MM.1S (cell line): Measurements from ENCODE around the gene GSE1.

ENCODE experiments used
- CTCF ChIP-seq: fragments of 300-600 bp; sonication (generic); IDR thresholded peaks from 2 replicates; pipeline ENCODE4 v1.5.1; 2016; ENCODE audit warnings: antibody characterized with exemption, low read length, mixed read lengths
- EZH2 ChIP-seq: fragments of 300-600 bp; sonication (generic); optimal IDR thresholded peaks from 2 replicates; pipeline ENCODE3; 2017; ENCODE audit warnings: low read depth, mild to moderate bottlenecking, antibody characterized with exemption, low read length, mixed read lengths

GRCh38 chr16:85709766-85710585 is 96.9 kb downstream of the GSE1 start:
- no peak for TF ChIP-seq EZH2
- TF ChIP-seq CTCF, result no peak
